Measurements from ENCODE around the gene KIAA1210.

- no peak for TF ChIP-seq HDAC2 (IDR thresholded peaks at IDR 0.05; ENCODE audit: borderline replicate concordance in 1 of 2, low read depth in 2 of 2, low read length in 2 of 2)
- no peak for TF ChIP-seq EP300 (IDR thresholded peaks at IDR 0.05; ENCODE audit: borderline replicate concordance in 1 of 2, low read depth in 2 of 2, low read length in 2 of 2)
- TF ChIP-seq TAF1 (IDR thresholded peaks at IDR 0.05; ENCODE audit: low read depth, low read length): no peak
- TF ChIP-seq CTCF (IDR thresholded peaks at IDR 0.05; ENCODE audit: control extremely low read depth in 1 of 3, insufficient read depth in 1 of 3, low read depth in 1 of 3, low read length in 3 of 3): no peak
- no peak for TF ChIP-seq CBX5 (IDR thresholded peaks at IDR 0.05; ENCODE audit: low read depth, low read length)
- TF ChIP-seq POLR2A (IDR thresholded peaks at IDR 0.05; ENCODE audit: control extremely low read depth in 1 of 2, low read depth in 2 of 2, low read length in 2 of 2): no peak
- TF ChIP-seq SP4 (IDR thresholded peaks at IDR 0.05; ENCODE audit: low read length): no peak
- TF ChIP-seq ZNF274 (IDR thresholded peaks at IDR 0.05; ENCODE audit: borderline replicate concordance, extremely low read depth, low read length): no peak
- TF ChIP-seq BACH1 (IDR thresholded peaks at IDR 0.05; ENCODE audit: low read length): no peak
- no peak for TF ChIP-seq YY1 (IDR thresholded peaks at IDR 0.05; ENCODE audit: low read depth, low read length)
- TF ChIP-seq MAFK (IDR thresholded peaks at IDR 0.05; ENCODE audit: low read depth, low read length): no peak
- no peak for TF ChIP-seq SRF (IDR thresholded peaks at IDR 0.05; ENCODE audit: low read depth, low read length)
- no peak for TF ChIP-seq CHD7 (IDR thresholded peaks at IDR 0.05; ENCODE audit: insufficient replicate concordance, low read length)
- no peak for TF ChIP-seq RFX5 (IDR thresholded peaks at IDR 0.05; ENCODE audit: borderline replicate concordance, low read depth, low read length)
Observed at GRCh38 chrX:119041175-119041574, 86.4 kb downstream of the KIAA1210 start.

All from H1 (cell line).